ENCODE results near the gene ZNF581.

Gene ZNF581

DNA sequence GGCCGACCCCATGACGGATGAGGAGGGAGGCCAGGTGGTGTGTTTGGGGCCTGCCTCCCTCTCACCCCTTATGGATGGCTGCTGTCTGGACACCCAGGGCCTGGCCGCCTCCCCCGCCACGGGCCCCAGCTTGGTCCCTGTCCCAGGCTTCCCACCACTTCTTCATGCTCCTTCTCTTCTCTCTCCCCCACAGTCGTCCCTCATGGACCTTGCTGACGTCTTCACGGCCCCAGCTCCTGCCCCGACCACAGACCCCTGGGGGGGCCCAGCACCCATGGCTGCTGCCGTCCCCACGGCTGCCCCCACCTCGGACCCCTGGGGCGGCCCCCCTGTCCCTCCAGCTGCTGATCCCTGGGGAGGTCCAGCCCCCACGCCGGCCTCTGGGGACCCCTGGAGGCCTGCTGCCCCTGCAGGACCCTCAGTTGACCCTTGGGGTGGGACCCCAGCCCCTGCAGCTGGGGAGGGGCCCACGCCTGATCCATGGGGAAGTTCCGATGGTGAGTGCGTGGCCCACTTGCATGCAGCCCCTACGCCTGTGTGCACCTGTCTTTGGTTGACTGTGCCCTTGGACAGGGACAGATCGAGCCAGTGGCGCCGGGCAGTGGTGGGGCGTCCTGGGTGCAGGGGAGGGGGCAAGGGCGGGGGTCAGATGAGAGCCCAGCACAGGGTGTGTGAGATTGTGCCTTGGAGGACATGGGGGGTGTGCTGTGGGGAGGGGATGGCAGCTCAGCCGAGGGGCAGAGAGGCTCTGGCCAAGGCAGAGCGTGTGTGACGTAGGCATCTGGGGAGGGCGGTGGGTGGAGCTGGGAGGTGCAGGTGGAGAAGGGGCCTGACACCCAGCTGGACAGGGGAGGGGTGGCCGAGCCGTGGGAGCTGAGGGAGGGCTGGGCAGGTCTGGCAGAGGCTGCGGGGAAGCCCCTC, 48.4 kb downstream of the ZNF581 start:
- DNase-seq (ENCODE audit: insufficient read length, low spot score) (no peak), FAIRE-seq (no peak)

DNA sequence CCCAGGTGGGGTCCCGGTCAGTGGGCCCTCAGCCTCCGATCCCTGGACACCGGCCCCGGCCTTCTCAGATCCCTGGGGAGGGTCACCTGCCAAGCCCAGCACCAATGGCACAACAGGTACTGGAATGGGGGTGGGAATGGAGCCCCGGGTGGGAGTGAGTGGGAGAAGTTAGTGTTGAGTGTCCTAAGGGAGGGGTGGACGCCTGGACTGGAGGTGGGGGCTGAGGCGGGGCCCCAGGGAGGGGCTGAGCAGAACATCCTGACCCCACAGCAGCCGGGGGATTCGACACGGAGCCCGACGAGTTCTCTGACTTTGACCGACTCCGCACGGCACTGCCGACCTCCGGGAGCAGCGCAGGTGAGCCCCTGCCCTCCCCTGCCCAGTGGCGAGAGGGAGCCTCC, 49.2 kb downstream of the ZNF581 start:
- DNase-seq (ENCODE audit: insufficient read length, low spot score): no peak
- no peak for FAIRE-seq

DNA sequence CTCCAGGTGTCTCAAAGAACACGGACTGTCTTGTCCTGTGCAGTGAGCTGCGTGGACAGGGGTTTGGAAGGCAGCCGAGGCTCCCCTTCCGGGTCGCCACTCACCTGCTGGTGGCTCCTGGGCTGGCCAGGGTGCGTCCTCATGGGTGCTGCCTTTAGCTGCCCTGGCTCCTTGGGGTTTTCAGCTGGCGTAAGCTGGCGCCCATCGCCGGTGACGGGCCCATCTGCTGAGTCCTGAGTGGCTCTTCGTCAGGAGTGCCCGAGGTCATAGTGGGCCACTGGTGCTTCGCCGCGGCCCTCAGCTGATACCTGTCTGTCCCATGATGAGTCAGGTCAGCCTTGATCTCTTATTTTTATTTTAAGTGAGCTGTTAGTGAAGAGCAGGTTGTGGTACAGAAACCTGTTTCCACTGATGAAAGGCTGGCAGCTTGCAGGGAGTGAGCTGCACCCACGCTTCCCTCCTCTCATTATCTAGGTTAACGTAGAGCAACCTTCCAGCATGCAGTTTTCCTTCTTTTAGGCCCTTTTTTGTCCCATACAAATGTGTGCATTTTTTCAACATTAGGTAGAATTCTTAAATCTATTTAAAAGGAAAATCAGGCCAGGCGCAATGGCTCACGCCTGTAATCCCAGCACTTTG, 50.0 kb downstream of the ZNF581 start:
- DNase-seq (ENCODE audit: insufficient read length, low spot score): no peak
- FAIRE-seq: no peak

DNA sequence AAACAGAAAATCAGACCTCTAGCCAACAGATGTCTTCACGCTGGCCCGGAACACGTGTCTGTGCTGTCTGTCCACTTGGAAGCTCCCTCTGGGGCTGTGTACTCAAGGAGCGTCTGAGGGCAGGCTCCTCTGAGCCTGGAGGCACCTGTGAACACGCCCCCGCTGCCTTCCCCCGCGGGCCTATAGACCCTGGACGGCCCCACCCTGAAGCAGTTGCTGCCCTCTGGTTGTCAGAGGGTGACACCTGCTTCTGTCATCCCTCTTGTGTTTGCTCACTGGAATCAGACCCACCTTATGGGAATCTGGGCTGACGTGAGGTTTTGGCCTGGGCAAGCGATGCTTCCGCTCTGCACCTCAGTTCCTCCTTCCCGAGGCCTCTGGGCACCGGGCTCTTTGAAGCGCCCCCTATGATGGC, 50.8 kb downstream of the ZNF581 start:
- DNase-seq (ENCODE audit: insufficient read length, low spot score) (no peak), FAIRE-seq (no peak)

- DNase-seq (ENCODE audit: insufficient read length, low spot score) (no peak), FAIRE-seq (no peak)
These were observed 51.4 kb downstream of the ZNF581 start for GRCh38 chr19:55694656-55695491.
